Occipital lobe (tissue), 2 donors: ENCODE results near the gene EP400. TPM values are rescaled to one million over a fixed set of nuclear protein-coding genes. Genes with fewer than 3 reads are reported as not detected.

Experiments used
- DNase-seq: peaks from one replicate; lab custom pipeline; 2025; lab: John Stamatoyannopoulos, UW
- total RNA-seq: library from RNA; depleted of rRNA; stranded (reverse); fragments of >200 nt; gene quantifications from one replicate; pipeline ENCODE4 v1.2.3, GENCODE V29; 2014

Gene EP400
- total RNA-seq, 1 donor from 2014 or later: 11.7 TPM

GRCh38 chr12:131986361-131986760 lies 36.6 kb downstream of the EP400 start:
- DNase-seq: no peak

- DNase-seq: no peak
Measured at GRCh38 chr12:131986910-131987309, 37.2 kb downstream of the EP400 start.

- no peak for DNase-seq
Measured at GRCh38 chr12:131987552-131987951, 37.8 kb downstream of the EP400 start.

- DNase-seq: no peak
Measured at GRCh38 chr12:131988054-131988796, 38.5 kb downstream of the EP400 start.

DNA sequence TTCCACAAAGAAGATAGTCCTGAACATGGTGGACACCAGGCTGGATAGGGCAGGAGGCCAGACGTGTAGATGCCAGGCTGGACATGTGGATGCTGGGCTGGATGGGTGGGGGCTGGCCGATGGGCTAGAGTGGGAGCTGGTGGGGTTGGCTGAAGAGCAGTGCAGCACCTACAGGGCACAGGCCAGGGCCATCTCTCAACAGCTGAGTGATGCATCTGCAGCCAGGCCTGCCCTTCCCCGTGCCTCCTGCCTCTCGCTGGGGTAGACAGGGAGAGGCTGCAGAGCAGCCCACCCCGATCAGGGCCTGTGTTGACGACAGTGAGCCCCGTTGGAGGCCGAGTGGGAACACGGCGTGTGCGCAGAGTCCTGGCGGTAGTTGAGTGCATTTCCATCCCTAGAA lies 39.3 kb downstream of the EP400 start:
- no peak for DNase-seq

- DNase-seq: no peak
Measured at GRCh38 chr12:131990066-131990979, 40.6 kb downstream of the EP400 start.

- DNase-seq: no peak
Measured at GRCh38 chr12:131990980-131991305, 41.2 kb downstream of the EP400 start.

GRCh38 chr12:131991816-131992430 lies 42.2 kb downstream of the EP400 start:
- no peak for DNase-seq

DNA sequence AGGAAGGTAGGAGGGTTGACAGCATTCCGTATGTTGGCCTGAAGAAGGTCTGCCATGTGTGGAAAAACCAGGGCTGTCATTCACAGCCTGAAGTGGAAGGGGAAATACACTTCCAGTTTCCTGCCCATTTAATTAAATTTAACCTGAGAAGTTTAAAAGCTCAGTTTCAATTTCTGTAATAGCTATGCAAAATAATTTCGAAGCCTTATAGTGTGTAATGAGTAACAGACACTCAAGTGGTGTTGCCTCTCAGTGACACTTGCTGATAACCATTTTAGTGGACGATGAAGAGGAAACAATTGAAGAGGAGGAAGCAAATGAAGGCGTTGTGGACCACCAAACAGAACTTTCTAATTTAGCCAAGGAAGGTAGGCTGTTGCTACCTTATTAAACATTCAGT lies 44.8 kb downstream of the EP400 start:
- DNase-seq: no peak

DNA sequence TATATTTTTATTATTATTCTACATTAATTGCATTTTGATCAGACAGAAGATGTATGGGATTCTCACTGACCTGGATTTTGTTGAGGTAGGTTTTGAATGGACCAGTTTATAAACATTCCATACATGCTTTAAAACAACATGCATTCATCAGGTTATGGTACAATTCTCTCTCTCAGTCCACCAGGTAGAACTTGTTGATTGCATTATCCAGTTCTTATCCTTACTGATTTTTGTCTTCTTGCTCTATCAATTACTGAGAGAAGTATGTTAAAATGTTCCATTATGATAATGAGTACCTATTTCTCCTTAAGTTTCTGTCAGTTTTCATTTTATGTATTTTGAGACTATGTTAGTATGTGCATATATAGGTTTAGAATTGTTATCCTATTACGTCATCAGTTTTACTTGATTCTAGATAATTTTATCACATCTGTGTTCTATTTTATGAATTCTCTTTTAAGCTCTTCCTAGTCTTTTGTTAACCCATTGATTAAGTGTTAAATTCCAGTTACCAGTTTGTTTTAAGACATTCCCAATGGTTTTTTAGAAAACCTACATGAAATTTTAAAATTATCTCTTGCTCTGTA lies 50.6 kb downstream of the EP400 start:
- DNase-seq: no peak

DNA sequence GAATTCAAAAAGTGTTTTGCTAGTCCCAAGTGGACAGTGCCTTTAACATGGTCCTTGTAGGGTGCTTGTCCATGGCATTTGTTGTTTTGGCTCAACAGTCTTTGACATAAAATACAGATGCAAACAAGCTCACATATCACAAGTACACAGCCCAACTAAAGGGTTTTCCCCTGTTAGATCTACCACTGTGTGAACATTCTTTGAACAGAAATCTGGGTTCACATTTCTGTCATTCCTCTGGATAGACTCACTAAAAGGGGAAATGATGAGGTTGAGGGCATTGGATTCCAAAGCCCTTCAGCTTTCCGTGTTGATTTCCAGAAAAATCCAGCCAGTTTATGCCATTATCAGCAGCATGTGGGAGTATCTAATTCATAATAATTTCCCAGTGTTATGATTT lies 54.1 kb downstream of the EP400 start:
- no peak for DNase-seq

GRCh38 chr12:132004946-132005345 lies 55.2 kb downstream of the EP400 start:
- DNase-seq: no peak

DNA sequence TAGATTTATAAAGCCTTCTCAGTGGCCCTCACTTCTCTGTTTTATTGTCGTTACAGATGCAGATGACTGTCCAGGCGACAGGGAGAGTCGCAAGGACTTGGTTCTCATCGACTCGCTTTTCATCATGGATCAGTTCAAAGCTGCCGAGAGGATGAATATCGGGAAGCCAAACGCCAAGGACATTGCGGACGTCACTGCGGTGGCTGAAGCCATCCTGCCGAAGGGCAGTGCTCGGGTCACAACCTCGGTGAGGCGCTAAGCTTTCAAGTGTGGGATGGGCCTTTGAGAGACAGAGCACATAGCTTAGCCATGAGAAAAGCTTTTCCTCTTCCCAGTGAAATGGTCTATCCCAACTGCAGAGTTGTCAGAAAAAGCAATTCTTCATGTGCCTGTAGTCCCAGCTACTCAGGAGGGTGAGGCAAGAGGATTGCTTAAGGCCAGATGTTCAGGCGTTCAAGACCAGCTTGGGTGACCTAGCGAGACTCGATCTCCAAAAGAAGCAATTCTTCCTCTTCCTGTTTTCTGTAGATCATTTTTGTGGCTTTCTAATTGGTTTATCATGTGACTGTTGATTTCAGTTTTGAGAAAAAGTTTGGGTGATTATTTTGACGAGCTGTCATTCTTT lies 56.4 kb downstream of the EP400 start:
- no peak for DNase-seq

GRCh38 chr12:132007041-132007440 lies 57.3 kb downstream of the EP400 start:
- DNase-seq: no peak

GRCh38 chr12:132009336-132009859 lies 59.7 kb downstream of the EP400 start:
- no peak for DNase-seq

DNA sequence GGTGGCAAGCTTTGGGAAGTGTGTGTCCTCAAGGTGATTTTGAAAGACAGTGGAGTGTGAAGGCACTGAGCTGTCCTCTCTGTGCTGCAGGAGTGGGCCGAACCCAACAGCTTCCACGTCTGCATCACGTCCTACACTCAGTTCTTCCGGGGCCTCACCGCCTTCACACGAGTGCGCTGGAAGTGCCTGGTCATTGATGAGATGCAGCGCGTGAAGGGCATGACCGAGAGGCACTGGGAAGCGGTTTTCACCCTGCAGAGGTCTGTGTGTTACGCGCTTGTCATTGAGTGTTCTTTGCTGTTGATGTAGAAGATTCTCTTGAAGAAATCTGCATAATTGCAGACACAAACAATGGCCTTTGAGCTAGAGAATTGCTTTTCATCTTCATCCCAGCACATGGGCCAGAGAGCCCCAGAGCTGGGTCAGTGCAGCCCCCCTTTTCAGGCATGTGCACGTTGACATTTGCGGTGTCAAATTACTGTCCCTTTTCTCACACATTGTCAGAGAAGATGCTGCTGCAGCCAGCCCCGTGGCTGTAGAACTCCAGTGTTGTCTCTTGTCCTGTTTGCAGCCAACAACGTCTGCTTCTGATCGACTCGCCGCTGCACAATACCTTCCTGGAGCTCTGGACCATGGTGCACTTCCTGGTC lies 63.3 kb downstream of the EP400 start:
- no peak for DNase-seq

DNA sequence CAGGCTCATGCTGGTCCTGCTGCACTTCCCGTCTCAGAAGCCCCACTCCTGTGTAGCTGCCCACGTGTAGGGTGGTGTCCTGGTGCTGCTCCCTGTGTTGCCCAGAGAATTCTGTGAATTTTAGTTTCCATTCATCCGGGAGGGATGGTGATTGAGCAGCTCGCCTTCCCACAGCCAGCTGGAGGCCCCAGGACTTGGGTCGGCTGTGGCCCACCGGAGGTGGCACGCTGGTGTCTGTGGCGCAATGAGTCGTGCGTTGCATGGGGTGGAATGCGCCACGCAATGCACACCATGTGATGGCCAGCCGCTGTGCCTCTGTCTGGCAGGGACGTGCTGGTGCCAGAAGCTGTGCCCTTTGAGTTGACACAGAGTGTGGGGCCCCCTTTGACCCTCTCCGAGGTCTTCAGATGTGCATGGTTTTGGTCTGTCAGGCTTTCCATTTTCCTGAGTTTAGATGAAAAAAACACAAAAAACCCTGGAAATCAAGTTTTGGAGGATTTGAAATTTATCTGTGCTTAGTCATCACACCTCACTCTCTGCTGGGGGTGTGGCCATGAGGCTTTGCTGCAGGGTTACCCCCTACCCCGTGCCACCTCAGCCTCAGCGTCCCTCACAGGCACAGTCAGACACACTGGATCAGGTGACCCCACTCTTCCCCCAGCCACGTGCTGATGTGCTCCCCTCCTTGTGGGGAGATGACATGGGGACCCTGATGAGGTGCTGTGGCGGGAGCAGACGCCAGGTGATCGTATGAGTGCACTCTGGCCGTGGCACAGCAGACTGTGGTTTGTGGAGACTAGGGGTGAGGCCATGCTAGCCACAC lies 64.6 kb downstream of the EP400 start:
- DNase-seq: no peak

DNA sequence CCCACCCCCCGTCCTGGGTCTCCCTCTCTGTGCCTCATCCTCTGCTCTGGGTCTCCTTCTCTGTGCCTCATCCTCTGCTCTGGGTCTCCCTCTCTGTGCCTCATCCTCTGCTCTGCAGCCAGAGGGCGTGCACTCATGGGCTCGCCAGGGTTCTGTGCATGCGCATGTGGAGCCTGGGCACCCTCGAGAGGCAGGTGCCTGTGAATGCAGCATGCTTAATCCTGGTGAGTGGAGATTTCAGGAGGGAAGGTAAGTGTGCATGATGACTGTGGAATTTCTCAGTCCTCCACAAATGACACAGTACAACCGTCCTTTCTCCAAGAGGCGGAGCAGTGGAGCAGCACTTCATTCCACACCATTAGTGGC lies 65.2 kb downstream of the EP400 start:
- no peak for DNase-seq

DNA sequence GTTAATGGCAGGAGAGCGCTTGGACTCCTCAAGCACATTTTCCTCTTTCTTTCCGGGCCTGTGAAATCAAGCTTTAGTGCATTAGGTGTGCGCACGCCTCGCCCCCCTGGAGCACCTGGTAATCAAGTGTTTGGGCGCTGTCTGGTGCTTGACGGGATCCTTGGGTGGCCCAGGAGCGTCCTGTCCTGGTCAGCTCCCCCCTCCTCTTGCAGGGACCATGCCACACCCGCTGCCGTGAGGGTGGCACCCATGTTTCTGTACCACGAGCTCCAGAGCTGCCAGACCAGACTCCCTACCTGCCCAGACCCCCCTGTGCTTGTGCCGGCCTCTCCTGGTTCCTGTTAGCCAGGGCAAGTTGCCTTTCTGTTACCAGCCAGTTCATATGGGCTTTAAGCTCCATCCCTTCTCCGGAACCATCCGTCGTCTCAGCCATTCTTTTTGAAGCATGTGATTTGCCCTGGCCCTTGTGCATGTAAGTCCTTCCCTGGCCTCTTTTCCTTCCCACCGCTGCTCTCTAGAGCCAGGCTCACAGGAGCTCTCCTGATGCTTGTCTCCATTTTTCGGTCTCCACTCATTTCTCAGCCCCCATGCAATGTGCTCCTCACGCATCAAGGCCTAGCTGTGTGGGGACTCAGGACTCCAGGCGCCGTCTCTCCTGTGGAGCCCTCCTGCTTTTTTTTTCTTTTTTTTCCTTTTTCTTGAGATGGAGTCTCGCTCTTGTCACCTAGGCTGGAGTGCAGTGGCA lies 66.1 kb downstream of the EP400 start:
- DNase-seq: no peak
